HAP-1 (cell line): ENCODE data around the gene KLF12.

Experiments
- DNase-seq, 2 experiments: peaks; one replicate each; pipeline ENCODE4 v3.0.0-alpha.2; 2016 to 2020; ENCODE audit warnings: low spot score in 2 of 2
- H3K27me3 ChIP-seq: fragments of 250-450 bp; sonication (Bioruptor Pico); 2 replicates; pipeline ENCODE4 v1.5.1; 2020; ENCODE audit warnings: low read depth, mild to moderate bottlenecking, moderate library complexity
- H3K36me3 ChIP-seq: fragments of 250-450 bp; sonication (Bioruptor Pico); replicated peaks from 2 replicates; pipeline ENCODE4 v1.5.1; 2020; ENCODE audit warnings: mild to moderate bottlenecking
- H3K4me1 ChIP-seq: fragments of 250-450 bp; sonication (Bioruptor Pico); 2 replicates; pipeline ENCODE4 v1.5.1; 2020; ENCODE audit warnings: mild to moderate bottlenecking
- H3K4me3 ChIP-seq: fragments of 250-450 bp; sonication (Bioruptor Pico); 2 replicates; pipeline ENCODE4 v1.5.1; 2020; ENCODE audit warnings: mild to moderate bottlenecking, moderate library complexity
- H3K9me3 ChIP-seq: fragments of 250-450 bp; sonication (Bioruptor Pico); 2 replicates; pipeline ENCODE4 v1.5.1; 2020; ENCODE audit warnings: mild to moderate bottlenecking, moderate library complexity
- in situ Hi-C: fragments of 300-500 bp; cut with MboI; formaldehyde crosslinking; loops from 3 replicates; pipeline ENCODE4 v1.14.3; 2020; ENCODE audit warnings: low sequenced_read_pairs, inconsistent platforms, mixed read lengths

The KLF12 gene

GRCh38 chr13:74103970-74104555 lies 30.1 kb downstream of the KLF12 start:
- Histone ChIP-seq H3K9me3 (no peaks in the 10 kb centered on the region), H3K4me1 (no peaks in the 10 kb centered on the region), H3K36me3 (no peaks in the 10 kb centered on the region), H3K27me3 (no peaks in the 10 kb centered on the region), H3K4me3 (no peak overlapping the region)
- DNase-seq = no peak
- in situ Hi-C loops = no loop called here

- Histone ChIP-seq H3K4me1 (no peaks in the 10 kb centered on the region), H3K9me3 (no peaks in the 10 kb centered on the region), H3K36me3 (no peaks in the 10 kb centered on the region), H3K4me3 (no peak overlapping the region), H3K27me3 (no peaks in the 10 kb centered on the region)
- DNase-seq = no peak
- in situ Hi-C loops = no loop called here
Measured at GRCh38 chr13:74103196-74103595, 31.0 kb downstream of the KLF12 start.

GRCh38 chr13:74102691-74103090 lies 31.5 kb downstream of the KLF12 start:
- in situ Hi-C loops = no loop called here
- no peak for DNase-seq
- Histone ChIP-seq H3K4me3 (no peak overlapping the region), H3K27me3 (no peaks in the 10 kb centered on the region), H3K4me1 (no peaks in the 10 kb centered on the region), H3K36me3 (no peaks in the 10 kb centered on the region), H3K9me3 (no peaks in the 10 kb centered on the region)

- in situ Hi-C loops = no loop called here
Measured at GRCh38 chr13:74101436-74101835, 32.8 kb downstream of the KLF12 start.

GRCh38 chr13:74098077-74098476 lies 36.1 kb downstream of the KLF12 start:
- no peaks in the 10 kb centered on the region for H3K9me3 ChIP-seq
- in situ Hi-C loops = no loop called here
- H3K4me3 ChIP-seq = no peak overlapping the region
- no peaks in the 10 kb centered on the region for H3K27me3 ChIP-seq
- no peak for DNase-seq
- H3K4me1 ChIP-seq = peaks cover 6% of the 10 kb centered on the region; the same call in 1 of the 2 replicates
- no peaks in the 10 kb centered on the region for H3K36me3 ChIP-seq

More at GRCh38 chr13:74101436-74101835, 32.8 kb downstream of the KLF12 start:
- Histone ChIP-seq H3K9me3 (no peaks in the 10 kb centered on the region), H3K4me1 (peaks cover 3% of the 10 kb centered on the region; the same call in 1 of the 2 replicates), H3K27me3 (no peaks in the 10 kb centered on the region), H3K4me3 (no peak overlapping the region), H3K36me3 (no peaks in the 10 kb centered on the region)
- DNase-seq = no peak

- Histone ChIP-seq H3K9me3 (no peaks in the 10 kb centered on the region), H3K4me1 (peaks cover 6% of the 10 kb centered on the region; the same call in 1 of the 2 replicates), H3K4me3 (no peak overlapping the region), H3K27me3 (no peaks in the 10 kb centered on the region), H3K36me3 (no peaks in the 10 kb centered on the region)
- no peak for DNase-seq
- in situ Hi-C loops = no loop called here
Measured at GRCh38 chr13:74097116-74097515, 37.1 kb downstream of the KLF12 start.

GRCh38 chr13:74093691-74094090 lies 40.5 kb downstream of the KLF12 start:
- H3K36me3 ChIP-seq = no peaks in the 10 kb centered on the region
- in situ Hi-C loops = no loop called here
- no peak overlapping the region for H3K4me3 ChIP-seq
- H3K27me3 ChIP-seq = no peaks in the 10 kb centered on the region
- peaks cover 6% of the 10 kb centered on the region; the same call in 1 of the 2 replicates for H3K4me1 ChIP-seq
- DNase-seq = no peak
- no peaks in the 10 kb centered on the region for H3K9me3 ChIP-seq

- in situ Hi-C loops = no loop called here
- Histone ChIP-seq H3K4me1 (peaks cover 6% of the 10 kb centered on the region; the same call in 1 of the 2 replicates), H3K9me3 (no peaks in the 10 kb centered on the region), H3K36me3 (no peaks in the 10 kb centered on the region), H3K4me3 (no peak overlapping the region), H3K27me3 (no peaks in the 10 kb centered on the region)
- no peak for DNase-seq
Measured at GRCh38 chr13:74092711-74093110, 41.5 kb downstream of the KLF12 start.

GRCh38 chr13:74090869-74091605 lies 43.2 kb downstream of the KLF12 start:
- Histone ChIP-seq H3K36me3 (no peaks in the 10 kb centered on the region), H3K4me1 (no peaks in the 10 kb centered on the region; the same call in 1 of the 2 replicates), H3K4me3 (no peak overlapping the region), H3K9me3 (no peaks in the 10 kb centered on the region), H3K27me3 (no peaks in the 10 kb centered on the region)
- in situ Hi-C loops = no loop called here
- no peak for DNase-seq

- Histone ChIP-seq H3K36me3 (no peaks in the 10 kb centered on the region), H3K4me1 (no peaks in the 10 kb centered on the region), H3K27me3 (no peaks in the 10 kb centered on the region), H3K9me3 (no peaks in the 10 kb centered on the region), H3K4me3 (no peak overlapping the region)
- in situ Hi-C loops = no loop called here
- DNase-seq = no peak
Measured at GRCh38 chr13:74090397-74090796, 43.8 kb downstream of the KLF12 start.

- in situ Hi-C loops = no loop called here
- H3K9me3 ChIP-seq = no peaks in the 10 kb centered on the region
- no peaks in the 10 kb centered on the region for H3K36me3 ChIP-seq
- no peaks in the 10 kb centered on the region for H3K27me3 ChIP-seq
- H3K4me3 ChIP-seq = no peak overlapping the region
- DNase-seq = no peak
- peaks cover 6% of the 10 kb centered on the region for H3K4me1 ChIP-seq
Measured at GRCh38 chr13:74087357-74087756, 46.8 kb downstream of the KLF12 start.
